HFF-Myc (cell line): ENCODE data around the gene AVPI1.

Experiments
- DNase-seq: peaks from one replicate; pipeline ENCODE4 v3.0.0-alpha.2; 2011; ENCODE audit warnings: low read depth; ENCODE audit errors: extremely low read depth
- H3K4me3 ChIP-seq: replicated peaks from 2 replicates; pipeline ENCODE4 v1.5.1; 2011; ENCODE audit warnings: low read depth, mild to moderate bottlenecking, control low read depth, low read length
- TF ChIP-seq, protein P1 (sequence below): IDR thresholded peaks from 2 replicates; pipeline ENCODE4 v1.5.1; 2012; ENCODE audit warnings: mild to moderate bottlenecking, low read depth, low read length, control low read depth; ENCODE audit errors: missing control alignments

AVPI1 gene, protein sequence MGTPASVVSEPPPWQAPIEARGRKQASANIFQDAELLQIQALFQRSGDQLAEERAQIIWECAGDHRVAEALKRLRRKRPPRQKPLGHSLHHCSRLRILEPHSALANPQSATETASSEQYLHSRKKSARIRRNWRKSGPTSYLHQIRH

DNA sequence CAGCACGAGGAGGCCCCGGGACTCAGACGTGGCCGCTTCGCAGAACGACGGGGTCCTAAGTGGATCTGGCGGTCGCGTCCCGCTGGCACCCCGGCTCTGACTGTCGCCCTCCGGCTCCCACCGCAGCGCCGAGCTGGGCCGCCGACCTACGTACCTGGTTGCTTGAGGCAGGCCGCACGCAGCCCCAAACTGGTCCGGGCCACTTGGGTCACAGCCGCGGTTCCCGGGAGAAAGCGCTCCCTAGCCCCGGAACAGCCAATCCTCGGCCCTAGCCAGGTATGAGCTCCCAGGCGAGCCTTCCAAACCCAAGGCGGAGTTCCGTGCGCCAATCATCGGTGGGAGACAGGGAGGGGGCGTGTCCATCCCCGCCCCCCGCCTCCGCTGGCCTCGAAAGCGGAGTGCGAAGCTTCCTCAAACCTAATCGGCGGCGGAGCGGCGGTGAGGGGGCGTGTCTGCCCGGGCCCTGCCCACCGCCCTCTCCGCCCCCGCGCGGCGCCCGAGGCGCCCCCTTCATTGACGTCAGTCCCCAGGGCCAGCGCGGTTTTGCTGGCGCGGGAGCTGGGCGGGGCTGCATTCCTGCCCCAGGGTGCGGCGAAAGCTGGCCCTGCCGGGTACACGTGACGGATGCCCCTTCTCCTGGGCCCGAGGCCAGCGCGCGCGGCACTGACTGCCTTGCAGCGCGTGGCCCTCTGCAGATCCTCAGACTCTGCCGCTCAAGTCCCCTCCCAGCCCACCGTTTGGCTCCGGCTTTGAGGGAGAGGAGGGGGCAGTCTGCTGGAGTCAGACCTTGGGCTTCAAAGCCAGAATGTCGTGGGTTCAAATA, at the start of gene AVPI1:
Gene AVPI1, minus strand, starts transcription at position 280 of the 823 bp plus-strand sequence. CDS start 7,336 bp downstream, outside the sequence.
- TF ChIP-seq, protein P1, sequence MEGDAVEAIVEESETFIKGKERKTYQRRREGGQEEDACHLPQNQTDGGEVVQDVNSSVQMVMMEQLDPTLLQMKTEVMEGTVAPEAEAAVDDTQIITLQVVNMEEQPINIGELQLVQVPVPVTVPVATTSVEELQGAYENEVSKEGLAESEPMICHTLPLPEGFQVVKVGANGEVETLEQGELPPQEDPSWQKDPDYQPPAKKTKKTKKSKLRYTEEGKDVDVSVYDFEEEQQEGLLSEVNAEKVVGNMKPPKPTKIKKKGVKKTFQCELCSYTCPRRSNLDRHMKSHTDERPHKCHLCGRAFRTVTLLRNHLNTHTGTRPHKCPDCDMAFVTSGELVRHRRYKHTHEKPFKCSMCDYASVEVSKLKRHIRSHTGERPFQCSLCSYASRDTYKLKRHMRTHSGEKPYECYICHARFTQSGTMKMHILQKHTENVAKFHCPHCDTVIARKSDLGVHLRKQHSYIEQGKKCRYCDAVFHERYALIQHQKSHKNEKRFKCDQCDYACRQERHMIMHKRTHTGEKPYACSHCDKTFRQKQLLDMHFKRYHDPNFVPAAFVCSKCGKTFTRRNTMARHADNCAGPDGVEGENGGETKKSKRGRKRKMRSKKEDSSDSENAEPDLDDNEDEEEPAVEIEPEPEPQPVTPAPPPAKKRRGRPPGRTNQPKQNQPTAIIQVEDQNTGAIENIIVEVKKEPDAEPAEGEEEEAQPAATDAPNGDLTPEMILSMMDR: no peak
- H3K4me3 ChIP-seq: peak within 1 kb of the TSS; percentile 86
- DNase-seq: peak; percentile 86

DNA sequence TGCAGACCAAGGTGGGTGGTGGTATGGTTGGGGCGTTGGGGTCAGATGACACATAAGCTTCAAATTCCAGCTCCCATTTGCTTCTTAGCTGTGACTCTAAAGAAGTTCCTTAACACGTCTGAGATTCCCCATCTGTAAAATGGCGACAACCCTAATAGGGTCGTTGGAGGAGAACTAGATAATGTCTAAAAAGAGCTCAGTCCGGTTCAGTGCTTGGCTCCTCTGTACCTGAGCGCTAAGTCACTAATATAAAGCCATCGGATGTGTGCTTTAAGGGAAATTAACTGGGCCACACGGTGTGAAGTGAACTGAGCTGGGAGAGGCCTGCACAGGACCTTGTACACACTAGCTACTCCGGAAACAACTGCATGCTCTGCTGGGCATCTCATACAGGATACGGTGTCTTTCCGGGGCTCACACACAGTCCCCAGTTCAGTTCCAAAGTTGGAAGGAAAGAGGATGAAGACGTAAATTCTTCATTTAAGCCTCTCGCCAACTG, 49.4 kb upstream of the AVPI1 start:
- no peak for DNase-seq
- TF ChIP-seq, protein P1: no peak
- peak overlapping the region; percentile 96 for H3K4me3 ChIP-seq

DNA sequence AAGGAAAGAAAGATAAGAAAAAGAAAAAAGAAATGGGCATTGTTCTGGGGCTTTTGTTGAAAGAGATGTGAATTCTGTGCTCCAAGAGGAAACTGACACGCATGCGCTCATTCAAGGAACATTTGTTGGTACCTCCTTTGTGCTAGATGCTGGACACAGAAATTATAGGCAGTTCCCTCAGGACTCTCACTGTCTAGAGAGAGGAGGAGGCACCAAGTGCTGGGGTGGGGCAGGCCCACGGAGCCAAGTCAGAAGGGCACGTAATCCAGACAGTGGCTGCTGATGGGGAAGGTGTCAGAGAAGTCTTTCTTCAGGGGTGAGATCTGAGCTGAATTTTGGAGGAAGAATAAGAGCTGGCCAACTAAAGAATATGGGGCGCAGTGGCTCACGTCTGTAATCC, 47.0 kb upstream of the AVPI1 start:
- DNase-seq: no peak
- H3K4me3 ChIP-seq: no peak overlapping the region
- TF ChIP-seq, protein P1: no peak

DNA sequence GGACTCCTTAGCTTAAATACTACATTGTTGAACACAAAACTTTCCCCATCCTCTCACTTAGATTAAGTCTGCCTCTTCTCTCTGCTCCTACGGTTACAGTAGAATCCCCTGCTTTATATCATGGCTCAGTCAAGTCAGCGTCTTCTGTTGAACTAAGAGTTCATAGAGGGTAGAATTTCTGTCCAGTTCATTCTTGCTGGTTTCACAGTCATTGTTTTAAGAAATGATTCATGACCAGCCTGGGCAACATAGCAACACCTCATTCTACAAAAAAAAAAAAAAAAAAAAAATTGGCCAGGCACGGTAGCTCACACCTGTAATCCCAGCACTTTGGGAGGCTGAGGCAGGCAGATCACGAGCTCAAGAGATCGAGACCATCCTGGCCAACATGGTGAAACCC, 46.2 kb upstream of the AVPI1 start:
- DNase-seq: no peak
- H3K4me3 ChIP-seq: no peak overlapping the region

DNA sequence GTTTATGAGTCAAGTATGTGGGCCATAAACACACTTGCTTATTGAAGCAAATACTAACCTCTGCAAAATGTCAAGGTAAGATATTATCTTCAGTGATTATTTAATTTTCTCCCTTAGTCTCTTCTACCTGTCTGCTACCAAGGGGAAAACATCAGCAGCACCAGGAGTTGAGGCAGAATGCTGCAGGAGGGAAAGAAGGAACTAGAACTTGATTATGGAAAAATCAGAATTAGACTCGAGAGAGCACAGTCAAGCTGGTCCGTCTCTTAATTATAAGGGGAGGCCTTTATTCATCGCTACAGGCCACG, 45.0 kb upstream of the AVPI1 start:
- no peak overlapping the region for H3K4me3 ChIP-seq
- DNase-seq: no peak
- TF ChIP-seq, protein P1: no peak

More for the DNA sequence above, 46.2 kb upstream of the AVPI1 start:
- TF ChIP-seq, protein P1: no peak

DNA sequence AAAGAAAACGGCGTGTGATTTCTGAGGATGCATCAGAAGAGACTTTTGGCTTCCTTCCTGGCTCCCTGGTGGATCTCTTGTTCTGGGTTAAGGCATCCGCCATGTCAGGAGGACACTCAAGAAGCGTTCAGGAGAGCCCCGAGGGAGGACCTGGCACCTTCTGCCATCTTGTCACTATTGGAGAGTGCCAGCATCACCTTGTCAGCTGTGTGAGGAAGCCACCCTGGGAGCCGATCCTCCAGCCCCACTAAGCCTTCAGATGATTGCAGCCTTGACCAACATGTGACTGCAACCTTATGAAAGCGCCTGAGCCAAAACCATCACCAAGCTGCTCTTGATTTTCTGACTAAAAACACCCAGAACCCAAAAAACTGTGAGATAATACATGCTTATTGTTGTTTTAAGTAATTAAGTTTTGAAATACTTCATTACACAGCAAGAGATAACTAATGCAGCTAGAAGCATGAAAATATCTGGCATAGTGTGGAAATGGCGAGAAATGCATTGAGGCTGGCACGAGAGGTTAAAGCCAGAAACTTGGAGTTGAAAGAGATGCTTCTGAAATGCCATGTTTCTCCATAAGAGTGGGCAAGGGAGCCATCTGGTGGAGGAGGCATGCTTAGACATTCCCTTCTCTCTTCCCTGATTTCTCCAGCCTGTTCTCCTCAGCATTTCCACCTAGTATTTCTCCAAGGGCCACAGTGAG, 44.5 kb upstream of the AVPI1 start:
- H3K4me3 ChIP-seq: no peak overlapping the region
- TF ChIP-seq, protein P1: peak; percentile 84
- peak; percentile 69 for DNase-seq
